Rectal smooth muscle tissue (tissue), 1 donor: ENCODE data around the gene USP32.
"Not testable (repeated sequence)": the region's sequence is repeated elsewhere in the genome, so short reads cannot be mapped to it uniquely, and the experiment has no call there.

Experiments used
- H3K27ac ChIP-seq: one replicate; pipeline ENCODE4 v1.7.0; 2013; ENCODE audit warnings: low read depth, low read length, inconsistent platforms
- H3K27me3 ChIP-seq: one replicate; pipeline ENCODE4 v1.7.0; 2013; ENCODE audit warnings: low read length; ENCODE audit not compliant: control insufficient read depth, insufficient read depth
- H3K36me3 ChIP-seq: one replicate; pipeline ENCODE4 v1.7.0; 2013; ENCODE audit warnings: low read length; ENCODE audit not compliant: control insufficient read depth, insufficient read depth
- H3K4me1 ChIP-seq: one replicate; pipeline ENCODE4 v1.7.0; 2013; ENCODE audit warnings: low read length; ENCODE audit not compliant: control insufficient read depth, insufficient read depth
- H3K4me3 ChIP-seq: one replicate; pipeline ENCODE4 v1.7.0; 2013; ENCODE audit warnings: low read length
- H3K9ac ChIP-seq: one replicate; pipeline ENCODE4 v1.7.0; 2013; ENCODE audit warnings: low read length

Gene USP32

DNA sequence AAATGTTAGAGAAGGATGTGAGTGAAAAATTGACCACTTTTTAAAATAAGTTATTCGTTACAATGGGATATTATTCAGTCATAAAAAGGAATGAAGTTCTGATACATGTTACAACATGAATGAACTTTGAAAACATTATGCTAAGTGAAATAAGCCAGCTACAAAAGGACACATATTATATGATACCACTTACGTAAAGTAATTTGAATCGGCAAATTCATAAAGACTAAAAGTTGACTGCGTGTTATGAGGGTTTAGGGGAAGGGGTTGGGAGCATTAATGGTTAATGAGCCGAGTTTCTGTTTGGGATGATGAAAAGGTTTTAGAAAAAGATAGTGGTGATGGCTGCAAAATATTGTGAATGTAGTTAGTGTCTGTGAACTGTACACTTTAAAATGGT is 73.1 kb downstream of the USP32 start:
- H3K9ac ChIP-seq: no peak overlapping the region
- no peak overlapping the region for H3K27ac ChIP-seq
- no peaks in the 10 kb centered on the region for H3K36me3 ChIP-seq
- H3K4me1 ChIP-seq: no peaks in the 10 kb centered on the region
- H3K27me3 ChIP-seq: no peaks in the 10 kb centered on the region
- H3K4me3 ChIP-seq: no peak overlapping the region

- H3K4me1 ChIP-seq: no peaks in the 10 kb centered on the region
- H3K4me3 ChIP-seq: no peak overlapping the region
- H3K36me3 ChIP-seq: no peaks in the 10 kb centered on the region
- H3K27ac ChIP-seq: no peak overlapping the region
- H3K9ac ChIP-seq: no peak overlapping the region
- H3K27me3 ChIP-seq: no peaks in the 10 kb centered on the region
Observed at GRCh38 chr17:60318326-60318725, 73.6 kb downstream of the USP32 start.

GRCh38 chr17:60315650-60316049 is 76.3 kb downstream of the USP32 start:
- H3K36me3 ChIP-seq: no peaks in the 10 kb centered on the region
- H3K27ac ChIP-seq: no peak overlapping the region
- H3K9ac ChIP-seq: no peak overlapping the region
- H3K4me1 ChIP-seq: no peaks in the 10 kb centered on the region
- H3K27me3 ChIP-seq: no peaks in the 10 kb centered on the region
- no peak overlapping the region for H3K4me3 ChIP-seq

- not testable (repeated sequence) for H3K4me1 ChIP-seq, H3K9ac ChIP-seq, H3K27me3 ChIP-seq, H3K36me3 ChIP-seq, H3K27ac ChIP-seq, H3K4me3 ChIP-seq
Observed at GRCh38 chr17:60314900-60315299, 77.0 kb downstream of the USP32 start.

DNA sequence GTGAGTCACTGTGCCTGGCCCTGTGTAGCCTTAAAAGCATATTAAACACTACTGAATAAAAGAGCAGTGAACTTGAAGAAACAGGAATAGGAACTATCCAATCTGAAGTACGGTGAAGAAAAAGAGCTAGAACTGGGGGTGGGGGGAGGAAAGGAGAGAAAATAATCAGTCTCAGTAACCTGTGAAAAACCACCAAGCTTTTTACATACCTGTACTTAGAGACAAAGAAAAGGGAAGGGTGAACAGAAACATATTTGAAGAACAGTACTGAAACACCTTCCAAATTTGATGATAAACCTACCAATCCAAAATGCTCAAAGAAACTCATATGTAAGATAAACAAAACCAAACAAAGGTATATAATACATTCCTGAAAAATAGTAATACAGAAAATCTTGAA is 77.5 kb downstream of the USP32 start:
- H3K36me3 ChIP-seq: no peaks in the 10 kb centered on the region
- H3K4me3 ChIP-seq: no peak overlapping the region
- no peaks in the 10 kb centered on the region for H3K27me3 ChIP-seq
- no peak overlapping the region for H3K27ac ChIP-seq
- H3K9ac ChIP-seq: no peak overlapping the region
- no peaks in the 10 kb centered on the region for H3K4me1 ChIP-seq

- no peak overlapping the region for H3K27ac ChIP-seq
Observed at GRCh38 chr17:60311936-60312335, 80.0 kb downstream of the USP32 start.

GRCh38 chr17:60311186-60311585 is 80.7 kb downstream of the USP32 start:
- no peak overlapping the region for H3K9ac ChIP-seq

More at GRCh38 chr17:60311936-60312335, 80.0 kb downstream of the USP32 start:
- Histone ChIP-seq H3K9ac (no peak overlapping the region), H3K36me3 (no peaks in the 10 kb centered on the region), H3K4me3 (no peak overlapping the region), H3K4me1 (no peaks in the 10 kb centered on the region), H3K27me3 (no peaks in the 10 kb centered on the region)

DNA sequence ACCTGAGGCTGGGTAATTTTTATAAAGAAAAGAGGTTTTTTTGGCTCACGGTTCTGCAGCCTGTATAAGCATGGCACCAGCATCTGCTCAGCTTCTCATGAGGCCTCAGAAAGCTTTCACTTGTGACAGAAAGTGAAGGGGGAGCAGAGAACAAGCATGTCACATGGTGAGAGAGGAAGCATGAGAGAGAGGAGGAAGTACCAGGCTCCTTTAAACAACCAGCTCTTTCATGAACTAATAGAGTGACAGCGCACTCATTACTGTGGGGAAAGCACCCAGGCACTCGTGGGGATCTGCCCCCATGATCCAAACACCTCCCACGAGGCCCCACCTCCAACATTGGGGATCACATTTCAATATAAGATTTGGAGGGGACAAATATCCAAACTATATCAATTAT is 86.8 kb downstream of the USP32 start:
- H3K27ac ChIP-seq: no peak overlapping the region
- no peaks in the 10 kb centered on the region for H3K4me1 ChIP-seq
- no peak overlapping the region for H3K9ac ChIP-seq

More at GRCh38 chr17:60311186-60311585, 80.7 kb downstream of the USP32 start:
- Histone ChIP-seq H3K27me3 (no peaks in the 10 kb centered on the region), H3K4me3 (no peak overlapping the region), H3K4me1 (no peaks in the 10 kb centered on the region), H3K27ac (no peak overlapping the region), H3K36me3 (no peaks in the 10 kb centered on the region)

GRCh38 chr17:60304502-60304901 is 87.4 kb downstream of the USP32 start:
- no peaks in the 10 kb centered on the region for H3K4me1 ChIP-seq
- no peak overlapping the region for H3K4me3 ChIP-seq
- no peaks in the 10 kb centered on the region for H3K36me3 ChIP-seq
- H3K27me3 ChIP-seq: no peaks in the 10 kb centered on the region
- H3K27ac ChIP-seq: no peak overlapping the region
- H3K9ac ChIP-seq: no peak overlapping the region

More for the DNA sequence above, 86.8 kb downstream of the USP32 start:
- no peaks in the 10 kb centered on the region for H3K27me3 ChIP-seq
- H3K36me3 ChIP-seq: no peaks in the 10 kb centered on the region
- no peak overlapping the region for H3K4me3 ChIP-seq

- Histone ChIP-seq H3K27me3 (no peaks in the 10 kb centered on the region), H3K27ac (no peak overlapping the region), H3K36me3 (no peaks in the 10 kb centered on the region), H3K9ac (no peak overlapping the region), H3K4me3 (no peak overlapping the region), H3K4me1 (no peaks in the 10 kb centered on the region)
Observed at GRCh38 chr17:60303406-60304099, 88.4 kb downstream of the USP32 start.

- no peaks in the 10 kb centered on the region for H3K4me1 ChIP-seq
- no peak overlapping the region for H3K4me3 ChIP-seq
- H3K9ac ChIP-seq: no peak overlapping the region
- H3K27me3 ChIP-seq: no peaks in the 10 kb centered on the region
- H3K27ac ChIP-seq: no peak overlapping the region
- no peaks in the 10 kb centered on the region for H3K36me3 ChIP-seq
Observed at GRCh38 chr17:60301649-60302048, 90.3 kb downstream of the USP32 start.

DNA sequence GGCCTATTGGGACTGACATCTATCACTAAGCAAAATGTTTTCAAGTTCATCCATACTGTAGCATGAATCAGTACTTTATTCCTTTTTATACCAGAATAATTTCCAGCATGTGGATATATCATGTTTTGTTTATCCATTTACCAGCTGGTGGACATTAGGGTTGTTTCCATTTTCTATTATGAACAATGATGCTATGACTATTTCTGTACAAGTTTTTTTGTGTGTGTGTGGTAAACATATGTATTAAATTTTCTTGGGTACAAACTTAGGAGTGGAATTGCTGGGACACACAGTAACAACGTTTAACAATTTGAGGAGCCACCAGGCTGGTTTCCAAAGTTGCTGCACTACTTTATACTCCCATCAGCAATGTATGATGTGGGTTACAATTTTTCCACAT is 91.0 kb downstream of the USP32 start:
- H3K9ac ChIP-seq: no peak overlapping the region
- H3K27me3 ChIP-seq: no peaks in the 10 kb centered on the region
- no peaks in the 10 kb centered on the region for H3K4me1 ChIP-seq
- H3K36me3 ChIP-seq: no peaks in the 10 kb centered on the region
- H3K4me3 ChIP-seq: no peak overlapping the region
- H3K27ac ChIP-seq: no peak overlapping the region

- Histone ChIP-seq H3K36me3 (no peaks in the 10 kb centered on the region), H3K4me3 (no peak overlapping the region), H3K4me1 (no peaks in the 10 kb centered on the region), H3K27ac (no peak overlapping the region), H3K9ac (no peak overlapping the region), H3K27me3 (no peaks in the 10 kb centered on the region)
Observed at GRCh38 chr17:60300011-60300410, 91.9 kb downstream of the USP32 start.
